GM23248 (cell line): ENCODE results near the gene KRTAP5-6.

Experiments
- EZH2 ChIP-seq: fragments of 200-600 bp; sonication (generic); IDR thresholded peaks from 2 replicates; pipeline ENCODE4 v1.6.1; 2018; ENCODE audit warnings: antibody characterized with exemption, mild to moderate bottlenecking; ENCODE audit not compliant: insufficient read depth, poor library complexity, severe bottlenecking
- EZH2phosphoT487 ChIP-seq: fragments of 200-600 bp; sonication (generic); IDR thresholded peaks from 2 replicates; pipeline ENCODE4 v1.6.1; 2018; ENCODE audit warnings: antibody characterized with exemption, moderate library complexity, mild to moderate bottlenecking, low read depth; ENCODE audit not compliant: insufficient read depth

DNA sequence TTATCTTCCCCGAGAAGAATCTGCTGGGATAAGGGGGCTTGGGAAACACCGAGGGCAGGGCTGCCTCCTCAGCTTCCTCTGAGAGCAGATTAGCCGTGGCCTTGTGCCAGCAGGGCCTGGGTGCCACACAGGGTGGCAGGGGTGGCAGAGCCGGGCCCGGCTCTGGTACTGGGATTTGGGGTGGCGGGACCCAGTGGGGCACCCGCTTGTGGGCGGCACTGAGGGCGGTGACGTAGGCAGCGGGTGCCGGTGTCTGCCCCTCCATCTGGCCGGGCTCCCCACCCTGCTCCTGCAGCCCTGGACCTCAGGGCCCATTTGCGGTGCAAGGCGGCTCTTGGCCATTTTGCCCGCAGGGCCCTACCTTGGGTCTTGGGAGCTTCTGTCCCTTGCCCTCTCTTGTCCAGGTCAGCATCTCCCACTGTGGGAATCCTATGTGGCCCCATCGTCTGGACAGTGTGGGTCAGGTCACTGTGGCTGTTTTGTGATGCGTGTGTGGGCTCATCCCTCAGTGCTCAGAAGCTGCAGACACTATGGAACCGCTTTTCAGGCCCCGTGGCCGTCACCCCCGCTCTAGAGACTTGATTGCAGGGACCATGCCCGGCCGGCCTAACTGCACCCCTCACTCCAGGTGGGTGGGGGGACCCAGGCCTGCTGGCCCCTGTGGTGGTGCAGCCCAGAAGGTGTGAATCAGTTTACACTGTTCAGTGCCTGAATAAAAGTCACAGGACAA lies 29.7 kb upstream of the KRTAP5-6 start:
- TF ChIP-seq EZH2phosphoT487 (no peak), EZH2 (no peak)
